K562 (cell line): ENCODE results near the gene USP15. TPM values are rescaled to one million over a fixed set of nuclear protein-coding genes. Genes with fewer than 3 reads are reported as not detected.

Source experiments
- ARID3B ChIP-seq: fragments of 250-450 bp; sonication (Bioruptor Pico); IDR thresholded peaks from 2 replicates; pipeline ENCODE4 v1.4.0; 2020; ENCODE audit warnings: borderline replicate concordance
- E2F6 ChIP-seq, 2 experiments: IDR thresholded peaks; 2 replicates each; pipeline ENCODE4 v1.6.1; 2011; ENCODE audit warnings: borderline replicate concordance in 1 of 2, control low read depth in 1 of 2, low read depth in 1 of 2, low read length in 1 of 2, mild to moderate bottlenecking in 1 of 2, mixed read lengths in 1 of 2, moderate library complexity in 1 of 2; ENCODE audit not compliant: insufficient read depth in 1 of 2, insufficient read length in 1 of 2, poor library complexity in 1 of 2, severe bottlenecking in 1 of 2; ENCODE audit errors: extremely low read depth in 1 of 2
- EGR1 ChIP-seq: fragments of 450-650 bp; conservative IDR thresholded peaks from 2 replicates; pipeline ENCODE4 v1.6.1; 2017; ENCODE audit warnings: mild to moderate bottlenecking
- GTF2A2 ChIP-seq: IDR thresholded peaks from 2 replicates; pipeline ENCODE4 v1.6.1; 2016; ENCODE audit warnings: mild to moderate bottlenecking, missing genetic modification characterization, missing compliant biosample characterization
- HEY1 ChIP-seq: fragments of 250-450 bp; sonication (Bioruptor Pico); IDR thresholded peaks from 2 replicates; pipeline ENCODE4 v1.5.0; 2020; ENCODE audit warnings: mild to moderate bottlenecking, moderate library complexity, borderline replicate concordance
- IRF9 ChIP-seq: fragments of 450-650 bp; IDR thresholded peaks from 2 replicates; pipeline ENCODE4 v1.6.1; 2016; ENCODE audit warnings: missing biosample characterization, missing genetic modification characterization
- KLF1 ChIP-seq: fragments of 450-650 bp; IDR thresholded peaks from 2 replicates; pipeline ENCODE4 v1.6.1; 2016; ENCODE audit warnings: missing genetic modification characterization, missing compliant biosample characterization
- KLF16 ChIP-seq: IDR thresholded peaks from 2 replicates; pipeline ENCODE4 v1.6.1; 2016; ENCODE audit warnings: antibody characterized with exemption
- LARP7 ChIP-seq: fragments of 450-650 bp; IDR thresholded peaks from 2 replicates; pipeline ENCODE4 v1.6.1; 2016
- MNT ChIP-seq, 2 experiments: fragments of 450-650 bp; conservative IDR thresholded peaks; 2 replicates each; pipeline ENCODE4 v1.6.1; 2017; ENCODE audit warnings: mild to moderate bottlenecking in 2 of 2, moderate library complexity in 2 of 2
- NBN ChIP-seq: fragments of 450-650 bp; IDR thresholded peaks from 2 replicates; pipeline ENCODE4 v1.6.1; 2016; ENCODE audit warnings: low read depth, mild to moderate bottlenecking
- RBFOX2 ChIP-seq: fragments of 200-400 bp; formaldehyde crosslinking; IDR thresholded peaks from 2 replicates; pipeline ENCODE4 v1.6.1; 2017; ENCODE audit warnings: low read depth, mild to moderate bottlenecking, low read length, moderate library complexity
- SMARCA4 ChIP-seq: fragments of 450-650 bp; IDR thresholded peaks from 2 replicates; pipeline ENCODE4 v1.6.1; 2016
- SNRNP70 ChIP-seq: fragments of 200-400 bp; formaldehyde crosslinking; optimal IDR thresholded peaks from 2 replicates; pipeline ENCODE3; 2017; ENCODE audit warnings: low read depth, low read length
- SRF ChIP-seq, 2 experiments: fragments of 250-450, 450-650 bp in 1 of 2; sonication (Bioruptor Pico) in 1 of 2; sonication (generic) in 1 of 2; formaldehyde crosslinking; IDR thresholded peaks; 2 replicates each; pipeline versions ENCODE4 v1.5.0 to v1.5.1; 2020 to 2022; ENCODE audit warnings: mild to moderate bottlenecking in 1 of 2, missing genetic modification reagents in 1 of 2
- TAL1 ChIP-seq: fragments of 450-650 bp; IDR thresholded peaks from 2 replicates; pipeline ENCODE4 v1.6.1; 2016; ENCODE audit warnings: mild to moderate bottlenecking
- TCF3 ChIP-seq: sonication (generic); formaldehyde crosslinking; IDR thresholded peaks from 2 replicates; pipeline ENCODE4 v1.4.0; 2020; ENCODE audit warnings: mild to moderate bottlenecking, missing genetic modification reagents
- ZNF124 ChIP-seq: sonication (generic); formaldehyde crosslinking; IDR thresholded peaks from 2 replicates; pipeline ENCODE4 v1.8.1; 2022; ENCODE audit warnings: missing genetic modification reagents
- ZNF551 ChIP-seq: fragments of 250-450 bp; sonication (Bioruptor Pico); IDR thresholded peaks from 2 replicates; pipeline ENCODE4 v1.5.0; 2021; ENCODE audit warnings: mild to moderate bottlenecking, moderate library complexity
- polyA plus RNA-seq, 8 experiments: library from polyadenylated mRNA; depleted of rRNA in 4 of 8; stranded (reverse) in 5 of 8; unstranded in 3 of 8; fragments of >200 nt; fragmentation: Nextera tagmentation in 2 of 8; fragmentation: Illumina TruSeq in 1 of 8; extraction: Ambion mirVana in 2 of 8; extraction: Trizol in 1 of 8; gene quantifications; 2 replicates each; pipeline versions ENCODE4 v1.2.1 to v1.2.3, GENCODE V29; 2011 to 2014; ENCODE audit warnings: inconsistent platforms in 1 of 8, missing spikeins in 1 of 8
- total RNA-seq, 7 experiments: library from RNA; depleted of rRNA in 6 of 7; stranded (reverse); fragments of >200 nt in 6 of 7; fragmentation: Illumina TruSeq in 2 of 7; extraction: Trizol in 2 of 7; gene quantifications; 2 replicates each; pipeline versions ENCODE4 v1.2.1 to v1.2.3, GENCODE V29; 2011 to 2021; ENCODE audit warnings: low replicate concordance in 1 of 7
- TF ChIP-seq, protein P1 (sequence below), 2 experiments: fragments of 250-450 bp in 1 of 2; fragments of 450-650 bp in 1 of 2; sonication (Bioruptor Pico) in 1 of 2; IDR thresholded peaks; 2 replicates each; pipeline versions ENCODE4 v1.6.1 to v1.8.0; 2016 to 2021; ENCODE audit warnings: mild to moderate bottlenecking in 2 of 2, moderate library complexity in 2 of 2, missing compliant biosample characterization in 1 of 2, missing genetic modification characterization in 1 of 2
- TF ChIP-seq, protein P2 (sequence below): fragments of 250-450 bp; sonication (Bioruptor Pico); IDR thresholded peaks from 2 replicates; pipeline ENCODE4 v1.8.0; 2021; ENCODE audit warnings: borderline replicate concordance, mild to moderate bottlenecking, moderate library complexity; ENCODE audit not compliant: poor library complexity, severe bottlenecking

Gene USP15
- total and polyA plus RNA-seq, 9 of the 15 experiments (the other 6 are each of a cell fraction or from before 2014, with no cell fraction given): 140 to 272 (median 182) TPM

GRCh38 chr12:62260733-62261683, 804 bp downstream of the USP15 start (continued):
- TF ChIP-seq, protein P1, sequence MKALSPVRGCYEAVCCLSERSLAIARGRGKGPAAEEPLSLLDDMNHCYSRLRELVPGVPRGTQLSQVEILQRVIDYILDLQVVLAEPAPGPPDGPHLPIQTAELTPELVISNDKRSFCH (CRISPR knock-in tag; IDR thresholded peaks at IDR 0.05): no peak
- TF ChIP-seq, protein P1 (tag; IDR thresholded peaks at IDR 0.05): no peak
- no peak for TF ChIP-seq HEY1 (CRISPR knock-in tag)
- no peak for TF ChIP-seq SNRNP70
- TF ChIP-seq TAL1: peak; percentile 88
- peak; percentile 91 for TF ChIP-seq TCF3 (CRISPR knock-in tag)
- TF ChIP-seq SRF (CRISPR knock-in tag; IDR thresholded peaks at IDR 0.05): no peak
- TF ChIP-seq SMARCA4: peak; percentile 69
- peak; percentile 67 for TF ChIP-seq KLF16
- TF ChIP-seq, protein P2, sequence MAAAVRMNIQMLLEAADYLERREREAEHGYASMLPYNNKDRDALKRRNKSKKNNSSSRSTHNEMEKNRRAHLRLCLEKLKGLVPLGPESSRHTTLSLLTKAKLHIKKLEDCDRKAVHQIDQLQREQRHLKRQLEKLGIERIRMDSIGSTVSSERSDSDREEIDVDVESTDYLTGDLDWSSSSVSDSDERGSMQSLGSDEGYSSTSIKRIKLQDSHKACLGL (CRISPR knock-in tag): no peak
- no peak for TF ChIP-seq ARID3B
- peak; percentile 98 to 99 for TF ChIP-seq MNT (conservative IDR thresholded peaks at IDR 0.05)
- no peak for TF ChIP-seq ZNF551 (CRISPR knock-in tag)
- no peak; the same call in 1 of the 2 replicates for TF ChIP-seq NBN
- no peak for TF ChIP-seq LARP7
- TF ChIP-seq E2F6 (IDR thresholded peaks at IDR 0.05; ENCODE audit: borderline replicate concordance in 1 of 2, extremely low read depth in 1 of 2, insufficient read depth in 1 of 2, insufficient read length in 1 of 2, low read depth in 1 of 2, low read length in 1 of 2, poor library complexity in 1 of 2, severe bottlenecking in 1 of 2): peak in 1 of 2 experiments; percentile 36
- no peak for TF ChIP-seq EGR1
- no peak for TF ChIP-seq ZNF124 (CRISPR knock-in tag)
- TF ChIP-seq RBFOX2: no peak
- TF ChIP-seq IRF9 (tag): no peak
- TF ChIP-seq KLF1: no peak
- no peak for TF ChIP-seq GTF2A2 (tag)
